B cell (primary cell): ENCODE results near the gene ABLIM1.

Experiments used
- CTCF ChIP-seq: fragments of 200-600 bp; IDR thresholded peaks from one replicate; pipeline ENCODE4 v1.8.0; 2022; ENCODE audit warnings: antibody characterized with exemption, mild to moderate bottlenecking
- EZH2 ChIP-seq: IDR thresholded peaks from 2 replicates; pipeline ENCODE4 v1.6.1; 2012; ENCODE audit warnings: borderline replicate concordance, low read depth, mild to moderate bottlenecking, moderate library complexity, low read length; ENCODE audit not compliant: insufficient read depth, poor library complexity, severe bottlenecking

- no peak for TF ChIP-seq CTCF
- no peak for TF ChIP-seq EZH2
Observed at GRCh38 chr10:114515298-114515914, 142.7 kb downstream of the ABLIM1 start.
